GM23338 (cell line): ENCODE measurements around the gene MATR3. TPM values are rescaled to one million over a fixed set of nuclear protein-coding genes. Genes with fewer than 3 reads are reported as not detected.

Source experiments
- ATAC-seq: fragments of 200-7000 bp; cut with Tn5 transposase; 3 replicates; pipeline ENCODE4 v1.9.1; 2020
- DNase-seq: peaks from one replicate; pipeline ENCODE4 v3.0.0-alpha.2; 2015; ENCODE audit warnings: low spot score
- H2AFZ ChIP-seq: fragments of 200-600 bp; sonication (generic); 2 replicates; pipeline ENCODE4 v1.8.0; 2016; ENCODE audit warnings: antibody characterized with exemption, mild to moderate bottlenecking, moderate library complexity
- H3F3A ChIP-seq: fragments of 200-600 bp; sonication (generic); replicated peaks from 2 replicates; pipeline ENCODE4 v1.8.0; 2017; ENCODE audit warnings: antibody characterized with exemption, mixed run types, low read depth
- H3K27ac ChIP-seq: fragments of 200-600 bp; sonication (generic); 2 replicates; pipeline ENCODE4 v1.6.1; 2016; ENCODE audit warnings: low read depth
- H3K27me3 ChIP-seq: fragments of 200-600 bp; sonication (generic); 2 replicates; pipeline ENCODE4 v1.8.0; 2016; ENCODE audit warnings: mild to moderate bottlenecking, mixed run types, moderate library complexity; ENCODE audit not compliant: insufficient read depth
- H3K36me3 ChIP-seq: fragments of 200-600 bp; sonication (generic); 2 replicates; pipeline ENCODE4 v1.8.0; 2016; ENCODE audit warnings: mild to moderate bottlenecking; ENCODE audit not compliant: insufficient read depth
- H3K4me1 ChIP-seq: fragments of 200-600 bp; sonication (generic); 2 replicates; pipeline ENCODE4 v1.8.0; 2016; ENCODE audit warnings: mild to moderate bottlenecking, moderate library complexity; ENCODE audit not compliant: insufficient read depth
- H3K4me2 ChIP-seq: fragments of 200-600 bp; sonication (generic); 2 replicates; pipeline ENCODE4 v1.7.1; 2017; ENCODE audit warnings: mixed run types
- H3K4me3 ChIP-seq: fragments of 200-600 bp; sonication (generic); 2 replicates; pipeline ENCODE4 v1.6.1; 2016; ENCODE audit warnings: mixed run types
- H3K79me2 ChIP-seq: fragments of 200-600 bp; sonication (generic); replicated peaks from 2 replicates; pipeline ENCODE4 v1.8.0; 2017; ENCODE audit warnings: mild to moderate bottlenecking; ENCODE audit not compliant: insufficient read depth
- H3K9me2 ChIP-seq: fragments of 200-600 bp; sonication (generic); 2 replicates; pipeline ENCODE4 v1.8.0; 2017; ENCODE audit not compliant: insufficient read depth
- H4K20me1 ChIP-seq: fragments of 200-600 bp; sonication (generic); replicated peaks from 2 replicates; pipeline ENCODE4 v1.8.0; 2017; ENCODE audit warnings: mild to moderate bottlenecking; ENCODE audit not compliant: insufficient read depth
- H3K27ac Mint-ChIP-seq: 2 replicates; pipeline ENCODE4 v1.8.0; 2020; ENCODE audit warnings: inconsistent platforms, mild to moderate bottlenecking, moderate library complexity, mixed read lengths
- H3K27me3 Mint-ChIP-seq: 3 replicates; pipeline ENCODE4 v1.8.0; 2022; ENCODE audit warnings: low read depth, mild to moderate bottlenecking, moderate library complexity, mixed read lengths, inconsistent platforms; ENCODE audit not compliant: insufficient read depth, poor library complexity
- H3K36me3 Mint-ChIP-seq: 3 replicates; pipeline ENCODE4 v1.8.0; 2021; ENCODE audit warnings: low read depth, mild to moderate bottlenecking, inconsistent platforms, moderate library complexity, mixed read lengths
- H3K4me1 Mint-ChIP-seq: 3 replicates; pipeline ENCODE4 v1.8.0; 2020; ENCODE audit warnings: mild to moderate bottlenecking, inconsistent platforms, mixed read lengths
- H3K4me3 Mint-ChIP-seq: 3 replicates; pipeline ENCODE4 v1.8.0; 2021; ENCODE audit warnings: moderate library complexity, mild to moderate bottlenecking, inconsistent platforms, mixed read lengths
- H3K9me3 Mint-ChIP-seq: 3 replicates; pipeline ENCODE4 v1.8.0; 2020; ENCODE audit warnings: moderate library complexity, mild to moderate bottlenecking, inconsistent platforms, mixed read lengths
- CREB1 ChIP-seq: fragments of 250-450 bp; sonication (Bioruptor Pico); IDR thresholded peaks from 2 replicates; pipeline ENCODE4 v1.5.0; 2020; ENCODE audit warnings: low read depth, mild to moderate bottlenecking, moderate library complexity
- EZH2phosphoT487 ChIP-seq: fragments of 200-600 bp; sonication (generic); IDR thresholded peaks from one replicate; pipeline ENCODE4 v1.8.1; 2018; ENCODE audit warnings: antibody characterized with exemption; ENCODE audit not compliant: unreplicated experiment
- JUNB ChIP-seq: IDR thresholded peaks from one replicate; pipeline ENCODE4 v1.6.1; 2016; ENCODE audit warnings: antibody characterized with exemption; ENCODE audit not compliant: unreplicated experiment
- NANOG ChIP-seq: IDR thresholded peaks from 2 replicates; pipeline ENCODE4 v1.6.1; 2016; ENCODE audit warnings: antibody characterized with exemption, borderline replicate concordance
- POLR2AphosphoS5 ChIP-seq: IDR thresholded peaks from 2 replicates; pipeline ENCODE4 v1.6.1; 2016; ENCODE audit warnings: antibody characterized with exemption, low read depth
- STAT1 ChIP-seq: IDR thresholded peaks from one replicate; pipeline ENCODE4 v1.6.1; 2016; ENCODE audit warnings: antibody characterized with exemption; ENCODE audit not compliant: unreplicated experiment
- ZNF114 ChIP-seq: fragments of 250-450 bp; sonication (Bioruptor Pico); IDR thresholded peaks from 2 replicates; pipeline ENCODE4 v1.5.0; 2020; ENCODE audit warnings: mild to moderate bottlenecking, moderate library complexity
- ZNF331 ChIP-seq: fragments of 250-450 bp; sonication (Bioruptor Pico); IDR thresholded peaks from 2 replicates; pipeline ENCODE4 v1.5.0; 2020; ENCODE audit warnings: low read depth, mild to moderate bottlenecking, moderate library complexity
- polyA plus RNA-seq: library from polyadenylated mRNA; unstranded; fragments of >200 nt; fragmentation: Nextera tagmentation; extraction: Ambion mirVana; gene quantifications from 2 replicates; pipeline ENCODE4 v1.2.1, GENCODE V29; 2016
- total RNA-seq: library from RNA; depleted of rRNA; stranded (reverse); fragments of >200 nt; shearing (Covaris generic); gene quantifications from 2 replicates; pipeline ENCODE4 v1.2.3, GENCODE V29; 2014
- TF ChIP-seq, protein P1 (sequence below), 2 experiments: fragments of 200-600 bp in 1 of 2; sonication (generic) in 1 of 2; conservative IDR thresholded peaks; 2 replicates each; pipeline versions ENCODE4 v1.5.1 to v1.6.1; 2016 to 2017; ENCODE audit warnings: antibody characterized with exemption in 2 of 2, low read depth in 2 of 2, mild to moderate bottlenecking in 2 of 2, moderate library complexity in 1 of 2
- TF ChIP-seq, protein P2 (sequence below): IDR thresholded peaks from 2 replicates; pipeline ENCODE4 v1.6.1; 2016; ENCODE audit warnings: antibody characterized with exemption
- TF ChIP-seq, protein P3 (sequence below): IDR thresholded peaks from one replicate; pipeline ENCODE4 v1.6.1; 2018; ENCODE audit warnings: antibody characterized with exemption; ENCODE audit not compliant: unreplicated experiment

The MATR3 gene
- total and polyA plus RNA-seq, 2 experiments from 2014 or later: 278 to 506 TPM

DNA sequence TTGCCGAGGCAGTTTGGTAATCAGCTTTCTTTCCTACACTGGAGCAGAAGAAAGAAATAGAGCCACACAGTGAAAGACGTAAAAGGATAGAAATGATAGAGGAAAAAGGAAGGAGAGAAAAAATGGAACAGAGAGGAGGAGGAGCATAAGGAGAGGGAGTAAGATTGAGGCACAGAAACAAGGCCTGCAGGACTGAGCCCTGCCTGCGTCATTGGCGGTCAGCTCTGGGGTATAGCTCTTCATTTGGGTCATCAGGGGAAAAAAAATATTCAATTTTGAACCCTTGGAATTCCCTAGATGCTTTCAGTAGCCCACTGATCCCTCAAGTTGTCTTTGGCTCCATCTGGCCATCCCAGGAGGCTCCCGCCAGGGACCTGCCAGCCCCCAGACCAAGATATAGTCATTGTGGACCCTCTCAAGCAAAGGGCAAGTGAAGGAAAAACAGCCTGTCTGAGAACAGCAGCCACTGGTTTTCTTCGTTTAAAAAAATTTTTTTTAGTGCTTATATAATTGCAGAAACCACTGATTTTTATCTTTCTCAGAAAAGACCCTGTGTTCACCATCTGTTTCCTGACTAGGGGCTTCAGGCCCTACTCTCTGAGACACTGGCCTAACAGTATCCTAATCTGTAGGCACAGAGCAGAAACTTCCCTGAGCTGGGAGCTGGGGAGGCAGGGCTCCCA, 31.3 kb upstream of the MATR3 start:
- H3K9me2 ChIP-seq: peaks cover 6% of the 10 kb centered on the region; the same call in 1 of the 2 replicates
- ATAC-seq (no peak), DNase-seq (no peak)
- H2AFZ ChIP-seq: peak overlapping the region; percentile 77
- H3K4me1 Mint-ChIP-seq: peaks cover 13% of the 10 kb centered on the region
- no peaks in the 10 kb centered on the region for H4K20me1 ChIP-seq
- no peak overlapping the region for H3K4me3 Mint-ChIP-seq
- no peaks in the 10 kb centered on the region for H3K79me2 ChIP-seq
- no peaks in the 10 kb centered on the region for H3K36me3 ChIP-seq
- peaks cover 9% of the 10 kb centered on the region for H3K27me3 Mint-ChIP-seq
- H3F3A ChIP-seq: no peaks in the 10 kb centered on the region
- H3K4me1 ChIP-seq: peaks cover 4% of the 10 kb centered on the region; the same call in 1 of the 2 replicates
- H3K4me3 ChIP-seq: no peak overlapping the region
- no peak overlapping the region for H3K4me2 ChIP-seq
- no peak overlapping the region for H3K27ac Mint-ChIP-seq
- TF ChIP-seq ZNF331 (CRISPR knock-in tag): no peak
- no peak for TF ChIP-seq EZH2phosphoT487
- TF ChIP-seq ZNF114: no peak
- TF ChIP-seq, protein P1, sequence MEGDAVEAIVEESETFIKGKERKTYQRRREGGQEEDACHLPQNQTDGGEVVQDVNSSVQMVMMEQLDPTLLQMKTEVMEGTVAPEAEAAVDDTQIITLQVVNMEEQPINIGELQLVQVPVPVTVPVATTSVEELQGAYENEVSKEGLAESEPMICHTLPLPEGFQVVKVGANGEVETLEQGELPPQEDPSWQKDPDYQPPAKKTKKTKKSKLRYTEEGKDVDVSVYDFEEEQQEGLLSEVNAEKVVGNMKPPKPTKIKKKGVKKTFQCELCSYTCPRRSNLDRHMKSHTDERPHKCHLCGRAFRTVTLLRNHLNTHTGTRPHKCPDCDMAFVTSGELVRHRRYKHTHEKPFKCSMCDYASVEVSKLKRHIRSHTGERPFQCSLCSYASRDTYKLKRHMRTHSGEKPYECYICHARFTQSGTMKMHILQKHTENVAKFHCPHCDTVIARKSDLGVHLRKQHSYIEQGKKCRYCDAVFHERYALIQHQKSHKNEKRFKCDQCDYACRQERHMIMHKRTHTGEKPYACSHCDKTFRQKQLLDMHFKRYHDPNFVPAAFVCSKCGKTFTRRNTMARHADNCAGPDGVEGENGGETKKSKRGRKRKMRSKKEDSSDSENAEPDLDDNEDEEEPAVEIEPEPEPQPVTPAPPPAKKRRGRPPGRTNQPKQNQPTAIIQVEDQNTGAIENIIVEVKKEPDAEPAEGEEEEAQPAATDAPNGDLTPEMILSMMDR (conservative IDR thresholded peaks at IDR 0.05; ENCODE audit: low read depth in 2 of 2): no peak
- TF ChIP-seq NANOG: no peak
- TF ChIP-seq STAT1: no peak
- no peak for TF ChIP-seq POLR2AphosphoS5
- TF ChIP-seq CREB1 (CRISPR knock-in tag): no peak
- TF ChIP-seq JUNB: no peak
- no peaks in the 10 kb centered on the region for H3K27me3 ChIP-seq
- H3K9me3 Mint-ChIP-seq: no peaks in the 10 kb centered on the region
- H3K27ac ChIP-seq: no peak overlapping the region
- H3K36me3 Mint-ChIP-seq: no peaks in the 10 kb centered on the region

DNA sequence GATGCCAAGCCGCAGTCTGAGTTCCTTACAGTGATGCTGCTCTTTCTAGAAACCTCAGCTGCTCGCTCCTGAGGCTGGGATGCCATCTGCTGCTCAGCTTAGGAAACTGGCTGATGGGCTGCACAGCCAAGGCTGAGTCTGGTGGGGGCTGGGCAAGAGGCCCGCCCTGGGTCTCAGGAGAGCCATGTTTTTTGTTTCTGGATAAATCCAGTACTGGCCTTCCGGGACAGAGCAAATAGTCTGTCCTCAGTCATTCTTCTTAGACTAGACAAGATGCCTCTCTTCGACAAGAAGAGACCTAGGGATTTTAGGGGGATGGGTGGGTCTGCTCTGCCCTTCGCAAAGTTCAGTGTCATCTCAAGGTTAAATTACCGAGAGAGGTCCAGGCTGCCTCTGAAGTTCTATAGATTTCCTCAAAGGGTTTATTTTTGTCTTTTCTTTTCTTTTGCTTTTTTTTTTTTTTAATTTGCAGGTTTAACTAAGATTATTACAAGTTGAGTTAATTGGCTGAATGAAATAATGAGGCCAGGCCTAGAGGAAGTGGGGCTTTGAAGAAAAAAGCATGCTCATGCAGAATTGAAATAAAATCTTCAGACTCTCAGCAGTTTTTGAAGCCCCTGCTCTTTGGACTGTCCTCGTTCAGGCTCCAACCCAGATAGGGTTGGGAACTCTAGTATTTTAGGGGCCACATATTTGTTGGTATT, 30.6 kb upstream of the MATR3 start:
- Mint-ChIP-seq H3K9me3 (no peaks in the 10 kb centered on the region), H3K4me3 (no peak overlapping the region), H3K36me3 (no peaks in the 10 kb centered on the region), H3K4me1 (peaks cover 13% of the 10 kb centered on the region), H3K27ac (no peak overlapping the region), H3K27me3 (peaks cover 9% of the 10 kb centered on the region)
- H3F3A ChIP-seq: 0 out of 2 replicates have a peak, but pooled peaks cover 3% of the 10 kb centered on the region
- H4K20me1 ChIP-seq: no peaks in the 10 kb centered on the region
- H3K36me3 ChIP-seq: no peaks in the 10 kb centered on the region
- H3K79me2 ChIP-seq: no peaks in the 10 kb centered on the region
- H2AFZ ChIP-seq: peak overlapping the region; percentile 78
- DNase-seq (peak; percentile 96), ATAC-seq (peak; percentile 100)
- no peak overlapping the region for H3K27ac ChIP-seq
- 0 out of 2 replicates have a peak overlapping the region, but pooled peaks have one; percentile 29 for H3K4me2 ChIP-seq
- H3K4me3 ChIP-seq: no peak overlapping the region
- H3K9me2 ChIP-seq: peaks cover 6% of the 10 kb centered on the region; the same call in 1 of the 2 replicates
- H3K27me3 ChIP-seq: no peaks in the 10 kb centered on the region
- peaks cover 4% of the 10 kb centered on the region; the same call in 1 of the 2 replicates for H3K4me1 ChIP-seq
- TF ChIP-seq JUNB (no peak), ZNF114 (no peak), POLR2AphosphoS5 (no peak), CREB1 (CRISPR knock-in tag) (0 out of 2 replicates have a peak, but pooled peaks have one; percentile 25), EZH2phosphoT487 (no peak)
- TF ChIP-seq, protein P1 (conservative IDR thresholded peaks at IDR 0.05; ENCODE audit: low read depth in 2 of 2): peak; percentile 87 to 99
- TF ChIP-seq, protein P2, sequence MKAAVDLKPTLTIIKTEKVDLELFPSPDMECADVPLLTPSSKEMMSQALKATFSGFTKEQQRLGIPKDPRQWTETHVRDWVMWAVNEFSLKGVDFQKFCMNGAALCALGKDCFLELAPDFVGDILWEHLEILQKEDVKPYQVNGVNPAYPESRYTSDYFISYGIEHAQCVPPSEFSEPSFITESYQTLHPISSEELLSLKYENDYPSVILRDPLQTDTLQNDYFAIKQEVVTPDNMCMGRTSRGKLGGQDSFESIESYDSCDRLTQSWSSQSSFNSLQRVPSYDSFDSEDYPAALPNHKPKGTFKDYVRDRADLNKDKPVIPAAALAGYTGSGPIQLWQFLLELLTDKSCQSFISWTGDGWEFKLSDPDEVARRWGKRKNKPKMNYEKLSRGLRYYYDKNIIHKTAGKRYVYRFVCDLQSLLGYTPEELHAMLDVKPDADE: no peak
- TF ChIP-seq, protein P3, sequence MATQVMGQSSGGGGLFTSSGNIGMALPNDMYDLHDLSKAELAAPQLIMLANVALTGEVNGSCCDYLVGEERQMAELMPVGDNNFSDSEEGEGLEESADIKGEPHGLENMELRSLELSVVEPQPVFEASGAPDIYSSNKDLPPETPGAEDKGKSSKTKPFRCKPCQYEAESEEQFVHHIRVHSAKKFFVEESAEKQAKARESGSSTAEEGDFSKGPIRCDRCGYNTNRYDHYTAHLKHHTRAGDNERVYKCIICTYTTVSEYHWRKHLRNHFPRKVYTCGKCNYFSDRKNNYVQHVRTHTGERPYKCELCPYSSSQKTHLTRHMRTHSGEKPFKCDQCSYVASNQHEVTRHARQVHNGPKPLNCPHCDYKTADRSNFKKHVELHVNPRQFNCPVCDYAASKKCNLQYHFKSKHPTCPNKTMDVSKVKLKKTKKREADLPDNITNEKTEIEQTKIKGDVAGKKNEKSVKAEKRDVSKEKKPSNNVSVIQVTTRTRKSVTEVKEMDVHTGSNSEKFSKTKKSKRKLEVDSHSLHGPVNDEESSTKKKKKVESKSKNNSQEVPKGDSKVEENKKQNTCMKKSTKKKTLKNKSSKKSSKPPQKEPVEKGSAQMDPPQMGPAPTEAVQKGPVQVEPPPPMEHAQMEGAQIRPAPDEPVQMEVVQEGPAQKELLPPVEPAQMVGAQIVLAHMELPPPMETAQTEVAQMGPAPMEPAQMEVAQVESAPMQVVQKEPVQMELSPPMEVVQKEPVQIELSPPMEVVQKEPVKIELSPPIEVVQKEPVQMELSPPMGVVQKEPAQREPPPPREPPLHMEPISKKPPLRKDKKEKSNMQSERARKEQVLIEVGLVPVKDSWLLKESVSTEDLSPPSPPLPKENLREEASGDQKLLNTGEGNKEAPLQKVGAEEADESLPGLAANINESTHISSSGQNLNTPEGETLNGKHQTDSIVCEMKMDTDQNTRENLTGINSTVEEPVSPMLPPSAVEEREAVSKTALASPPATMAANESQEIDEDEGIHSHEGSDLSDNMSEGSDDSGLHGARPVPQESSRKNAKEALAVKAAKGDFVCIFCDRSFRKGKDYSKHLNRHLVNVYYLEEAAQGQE: no peak
